Activated naive CD4-positive, alpha-beta T cell treated with anti-CD3 and anti-CD28 coated beads, Interleukin-2, amount 10 ng/mL, durations not matched to agents 5 hours and 36 hours (primary cell): ENCODE data around the gene FAM200A. TPM values are rescaled to one million over a fixed set of nuclear protein-coding genes. Genes with fewer than 3 reads are reported as not detected.

ENCODE experiments used
- total RNA-seq, 2 experiments: library from RNA; stranded (reverse); gene quantifications; one replicate each; pipeline ENCODE4 v1.2.3, GENCODE V29; 2021

FAM200A gene
- 1 to 10 TPM; 5.2 to 5.8 TPM for total RNA-seq

DNA sequence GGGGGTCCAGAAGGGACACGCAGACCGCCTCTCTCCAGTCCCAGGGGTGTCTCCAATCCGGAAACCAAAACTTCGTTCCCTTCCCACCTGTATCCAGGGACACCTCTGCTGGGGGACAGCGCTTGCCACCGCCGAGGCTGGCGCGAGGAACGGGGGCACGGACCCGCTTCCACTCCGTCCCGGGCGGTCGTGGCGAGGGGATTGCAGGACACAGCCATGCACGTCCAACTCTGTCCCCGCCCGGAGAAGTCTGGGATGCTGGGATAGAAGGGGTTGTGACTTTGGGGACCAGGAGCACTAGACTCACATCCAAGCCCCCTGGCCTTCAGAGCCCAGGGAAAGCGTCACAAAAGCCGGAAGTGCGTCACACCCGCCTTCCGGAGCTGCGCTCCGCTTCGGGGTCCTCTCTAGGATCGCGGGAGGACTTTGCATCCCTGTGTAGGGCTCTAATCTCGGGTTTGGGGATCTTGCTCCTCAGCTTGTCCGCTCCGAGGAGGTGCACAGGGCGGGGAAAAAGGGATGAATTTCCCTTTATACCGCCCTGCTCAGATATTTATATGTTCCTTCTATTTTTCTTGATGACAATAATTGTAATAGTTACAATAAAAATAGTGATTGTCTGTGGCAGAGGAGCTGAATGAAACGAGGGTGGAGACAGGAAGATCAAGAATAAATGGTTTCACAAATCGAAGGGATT lies at the start of gene FAM200A:
Gene FAM200A, minus strand, starts transcription at position 348 of the 697 bp plus-strand sequence. CDS start 3,707 bp downstream, outside the sequence.

GRCh38 chr7:99597762-99598501 lies 46.0 kb upstream of the FAM200A start, which contains the start of gene TMEM225B:
Gene TMEM225B (plus strand): TSS chr7:99598267. CDS start chr7:99604389, 6,122 bp downstream.

DNA sequence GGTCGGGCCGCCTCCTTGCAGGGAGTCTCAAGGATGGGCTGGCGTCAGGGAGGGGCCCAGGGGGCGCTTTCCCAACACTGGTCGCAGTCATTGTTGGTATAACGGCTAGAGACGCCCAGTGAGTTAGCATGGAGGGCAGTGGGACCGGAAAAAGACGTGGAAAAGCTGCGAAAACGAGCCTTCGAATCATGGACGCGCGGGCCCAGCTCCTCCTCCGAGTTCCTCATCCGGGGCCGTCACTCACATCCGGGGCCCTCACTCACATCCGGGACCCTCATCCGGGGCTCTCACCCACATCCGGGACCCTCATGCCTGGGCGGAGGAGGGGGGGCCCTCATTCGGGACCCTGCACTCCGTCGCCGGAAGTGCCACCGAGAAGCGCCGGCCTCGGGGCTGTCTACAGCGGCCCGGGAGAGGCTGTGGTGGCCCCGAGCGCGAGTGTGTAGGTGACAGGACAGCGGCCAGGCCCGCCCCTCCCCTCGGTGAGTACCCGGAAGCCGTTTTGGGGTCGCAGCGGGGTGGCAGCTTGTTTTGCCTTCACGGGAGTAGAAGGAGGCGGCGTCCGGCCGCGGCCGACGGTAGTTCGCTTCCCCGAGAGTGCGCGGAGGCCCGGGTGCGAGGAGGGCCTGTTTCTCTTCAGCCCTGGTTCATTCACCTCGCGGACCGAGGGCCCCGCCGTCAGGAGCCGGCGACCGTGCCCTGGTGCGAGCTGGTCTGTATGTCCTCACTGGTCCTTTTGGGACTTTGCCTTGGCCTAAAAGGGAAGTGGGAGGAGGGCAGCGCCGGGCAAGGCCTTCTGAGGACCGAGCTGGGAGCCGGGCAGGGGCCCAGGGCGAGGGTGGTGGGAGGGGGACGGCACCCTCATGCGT lies 6.6 kb upstream of the FAM200A start, which contains the start of gene ZNF655:
Gene ZNF655, plus strand, starts transcription at position 337 of the 869 bp plus-strand sequence. CDS start 1,918 bp downstream, outside the sequence.

GRCh38 chr7:99504603-99505323 lies 47.2 kb downstream of the FAM200A start, which contains the start of gene ZKSCAN5:
Gene ZKSCAN5 (plus strand): TSS chr7:99504662. CDS start chr7:99506045, 1,383 bp downstream.

DNA sequence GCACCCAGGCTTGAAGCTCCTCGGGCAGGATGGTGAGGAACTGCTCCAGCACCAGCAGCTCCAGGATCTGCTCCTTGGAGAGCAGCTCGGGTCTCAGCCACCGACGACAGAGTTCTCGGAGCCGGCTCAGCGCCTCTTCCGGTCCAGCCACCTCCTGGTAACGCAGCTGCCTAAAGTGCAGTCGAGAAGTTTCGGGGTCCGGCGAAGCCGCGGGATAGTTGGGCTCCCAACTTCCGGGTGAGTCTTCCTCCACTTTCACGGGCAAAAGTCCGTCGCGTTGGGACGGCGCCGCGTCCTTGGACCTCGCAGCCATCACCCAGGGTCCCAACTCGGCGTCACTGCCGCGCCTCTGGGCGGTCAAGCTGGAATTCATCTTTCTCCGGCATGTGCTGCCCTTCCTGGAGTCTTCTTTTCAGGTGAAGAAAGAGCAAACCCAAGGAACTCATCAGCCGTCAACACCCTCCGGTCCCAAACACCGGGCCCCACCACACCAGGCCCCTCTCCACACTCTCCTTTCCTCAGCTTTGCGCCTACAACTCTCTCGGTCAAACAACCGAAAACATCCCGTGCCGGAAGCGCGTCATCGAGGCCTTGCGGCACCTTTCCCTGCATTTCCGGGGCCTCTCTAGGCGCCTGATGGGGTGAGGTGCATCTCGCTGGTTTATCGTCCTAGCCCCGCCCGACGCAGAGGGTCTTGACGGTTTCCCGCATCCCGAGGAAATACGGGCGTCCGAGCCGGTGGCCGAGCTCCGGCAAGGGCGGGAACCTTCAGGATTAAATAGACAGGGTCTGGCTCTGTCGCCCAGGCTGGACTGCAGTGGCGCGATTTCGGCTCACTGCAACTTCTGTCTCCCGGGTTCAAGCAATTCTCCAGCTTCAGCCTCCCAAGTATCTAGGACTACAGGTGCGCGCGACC lies 51.9 kb downstream of the FAM200A start, which contains the start of gene ZNF394:
Gene ZNF394, minus strand, starts transcription at position 561 of the 916 bp plus-strand sequence. Its CDS starts 188 bp downstream, at position 373.

Other genes starting within 250 kb of the FAM200A start
- 10 to 100 TPM; 44.8 to 48.3 TPM for gene ARPC1A, start 226.2 kb downstream of the FAM200A start, total RNA-seq
- 100 to 1,000 TPM; 348 to 354 TPM for gene ARPC1B, start 177.4 kb downstream of the FAM200A start, total RNA-seq
- 10 to 100 TPM; 85.6 to 94.1 TPM for gene PDAP1, start 143.5 kb downstream of the FAM200A start, total RNA-seq
- 10 to 100 TPM; 77.8 to 79.3 TPM for gene BUD31, start 143.1 kb downstream of the FAM200A start, total RNA-seq
- gene PTCD1, start 113.3 kb downstream of the FAM200A start, total RNA-seq = 10 to 100 TPM in 1 of 2 experiments, 1 to 10 TPM in 1; 9.7 to 10.0 TPM
- gene CPSF4, start 113.2 kb downstream of the FAM200A start, total RNA-seq = 10 to 100 TPM; 61.2 to 63.5 TPM
- gene ATP5MF, start 85.9 kb downstream of the FAM200A start, total RNA-seq = 100 to 1,000 TPM; 340 to 354 TPM
- 10 to 100 TPM; 23.8 to 26.8 TPM for gene ZNF789, start 79.2 kb downstream of the FAM200A start, total RNA-seq
- 10 to 100 TPM; 61.2 to 64.8 TPM for gene ZNF394, start 51.8 kb downstream of the FAM200A start, total RNA-seq
- gene ZKSCAN5, start 47.5 kb downstream of the FAM200A start, total RNA-seq = 10 to 100 TPM; 11.2 to 11.8 TPM
- gene ZNF655, start 6.5 kb upstream of the FAM200A start, total RNA-seq = 100 to 1,000 TPM; 109 to 111 TPM
- 1 to 10 TPM in 1 of 2 experiments, under 1 TPM in 1; 0.65 to 1.3 TPM for gene TMEM225B, start 46.2 kb upstream of the FAM200A start, total RNA-seq
- 10 to 100 TPM; 31.2 to 33.8 TPM for gene ZSCAN25, start 64.8 kb upstream of the FAM200A start, total RNA-seq
- gene CYP3A5, start 127.9 kb upstream of the FAM200A start, total RNA-seq = not detected
- not detected for gene CYP3A7, start 183.1 kb upstream of the FAM200A start, total RNA-seq
- not detected for gene CYP3A4, start 232.1 kb upstream of the FAM200A start, total RNA-seq